ENCODE results near the gene GOLGA6L2.

- peak; percentile 37 for TF ChIP-seq CTCF (IDR thresholded peaks at IDR 0.05; ENCODE audit: low read depth, low read length, missing input control)
- TF ChIP-seq TAF1 (conservative IDR thresholded peaks at IDR 0.05), result no peak
- no peak for TF ChIP-seq SP1 (IDR thresholded peaks at IDR 0.05)
- no peak for TF ChIP-seq FOXA1 (IDR thresholded peaks at IDR 0.05)
- peak; percentile 71 to 74 for TF ChIP-seq RAD21 (IDR thresholded peaks at IDR 0.05)
- TF ChIP-seq EGR1 (IDR thresholded peaks at IDR 0.05; ENCODE audit: low read depth in 2 of 2), result no peak
- no peak for TF ChIP-seq JUND (IDR thresholded peaks at IDR 0.05)
- no peak for TF ChIP-seq GABPA (IDR thresholded peaks at IDR 0.05 in 1 of 2, conservative IDR thresholded peaks at IDR 0.05 in 1 of 2)
- no peak for TF ChIP-seq ZBTB33 (IDR thresholded peaks at IDR 0.05)
- TF ChIP-seq, protein P1, sequence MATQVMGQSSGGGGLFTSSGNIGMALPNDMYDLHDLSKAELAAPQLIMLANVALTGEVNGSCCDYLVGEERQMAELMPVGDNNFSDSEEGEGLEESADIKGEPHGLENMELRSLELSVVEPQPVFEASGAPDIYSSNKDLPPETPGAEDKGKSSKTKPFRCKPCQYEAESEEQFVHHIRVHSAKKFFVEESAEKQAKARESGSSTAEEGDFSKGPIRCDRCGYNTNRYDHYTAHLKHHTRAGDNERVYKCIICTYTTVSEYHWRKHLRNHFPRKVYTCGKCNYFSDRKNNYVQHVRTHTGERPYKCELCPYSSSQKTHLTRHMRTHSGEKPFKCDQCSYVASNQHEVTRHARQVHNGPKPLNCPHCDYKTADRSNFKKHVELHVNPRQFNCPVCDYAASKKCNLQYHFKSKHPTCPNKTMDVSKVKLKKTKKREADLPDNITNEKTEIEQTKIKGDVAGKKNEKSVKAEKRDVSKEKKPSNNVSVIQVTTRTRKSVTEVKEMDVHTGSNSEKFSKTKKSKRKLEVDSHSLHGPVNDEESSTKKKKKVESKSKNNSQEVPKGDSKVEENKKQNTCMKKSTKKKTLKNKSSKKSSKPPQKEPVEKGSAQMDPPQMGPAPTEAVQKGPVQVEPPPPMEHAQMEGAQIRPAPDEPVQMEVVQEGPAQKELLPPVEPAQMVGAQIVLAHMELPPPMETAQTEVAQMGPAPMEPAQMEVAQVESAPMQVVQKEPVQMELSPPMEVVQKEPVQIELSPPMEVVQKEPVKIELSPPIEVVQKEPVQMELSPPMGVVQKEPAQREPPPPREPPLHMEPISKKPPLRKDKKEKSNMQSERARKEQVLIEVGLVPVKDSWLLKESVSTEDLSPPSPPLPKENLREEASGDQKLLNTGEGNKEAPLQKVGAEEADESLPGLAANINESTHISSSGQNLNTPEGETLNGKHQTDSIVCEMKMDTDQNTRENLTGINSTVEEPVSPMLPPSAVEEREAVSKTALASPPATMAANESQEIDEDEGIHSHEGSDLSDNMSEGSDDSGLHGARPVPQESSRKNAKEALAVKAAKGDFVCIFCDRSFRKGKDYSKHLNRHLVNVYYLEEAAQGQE (IDR thresholded peaks at IDR 0.05), result no peak
Observed at GRCh38 chr15:23467110-23467600, 20.1 kb upstream of the GOLGA6L2 start.

All from liver (tissue), 3 donors.